HEK293T (cell line): ENCODE data around the gene EFHC2.

ENCODE experiments used
- CTCF ChIA-PET: fragments of 350-600 bp; formaldehyde crosslinking; extraction: SDS; loops from one replicate; lab custom pipeline; 2021; ENCODE audit warnings: antibody characterized with exemption, inconsistent platforms; lab: Yijun Ruan, JAX
- POLR2A ChIA-PET: fragments of 350-600 bp; formaldehyde crosslinking; extraction: SDS; loops from one replicate; lab custom pipeline; 2020; ENCODE audit warnings: antibody characterized with exemption, inconsistent platforms; lab: Yijun Ruan, JAX
- DNase-seq: peaks from one replicate; pipeline ENCODE4 v3.0.0; 2012; ENCODE audit warnings: mixed read lengths; ENCODE audit errors: extremely low spot score
- ARNT ChIP-seq: fragments of 450-650 bp; IDR thresholded peaks from 2 replicates; pipeline ENCODE4 v1.6.1; 2017; ENCODE audit warnings: mild to moderate bottlenecking
- BHLHE40 ChIP-seq: fragments of 450-650 bp; IDR thresholded peaks from 2 replicates; pipeline ENCODE4 v1.6.1; 2016; ENCODE audit warnings: mild to moderate bottlenecking, moderate library complexity, borderline replicate concordance
- CTBP1 ChIP-seq: fragments of 450-650 bp; IDR thresholded peaks from 2 replicates; pipeline ENCODE4 v1.6.1; 2016; ENCODE audit warnings: borderline replicate concordance
- ELF4 ChIP-seq: fragments of 450-650 bp; IDR thresholded peaks from 2 replicates; pipeline ENCODE4 v1.6.1; 2017; ENCODE audit warnings: antibody characterized with exemption
- FOXA1 ChIP-seq: fragments of 450-650 bp; IDR thresholded peaks from 2 replicates; pipeline ENCODE4 v1.6.1; 2016; ENCODE audit warnings: mild to moderate bottlenecking
- FOXK2 ChIP-seq: fragments of 450-650 bp; IDR thresholded peaks from 2 replicates; pipeline ENCODE4 v1.6.1; 2016; ENCODE audit warnings: mild to moderate bottlenecking
- FOXM1 ChIP-seq: fragments of 450-650 bp; IDR thresholded peaks from 2 replicates; pipeline ENCODE4 v1.6.1; 2017; ENCODE audit warnings: mild to moderate bottlenecking, borderline replicate concordance
- HDGF ChIP-seq: fragments of 450-650 bp; IDR thresholded peaks from 2 replicates; pipeline ENCODE4 v1.6.1; 2017; ENCODE audit warnings: antibody characterized with exemption, borderline replicate concordance
- L3MBTL2 ChIP-seq: fragments of 450-650 bp; conservative IDR thresholded peaks from 2 replicates; pipeline ENCODE4 v1.6.1; 2016; ENCODE audit warnings: mild to moderate bottlenecking
- LEF1 ChIP-seq: fragments of 450-650 bp; IDR thresholded peaks from 2 replicates; pipeline ENCODE4 v1.6.1; 2017; ENCODE audit warnings: mild to moderate bottlenecking, borderline replicate concordance
- NFRKB ChIP-seq: fragments of 450-650 bp; IDR thresholded peaks from 2 replicates; pipeline ENCODE4 v1.6.1; 2016; ENCODE audit warnings: mild to moderate bottlenecking, moderate library complexity
- PKNOX1 ChIP-seq: fragments of 450-650 bp; IDR thresholded peaks from 2 replicates; pipeline ENCODE4 v1.6.1; 2016
- SP1 ChIP-seq: fragments of 450-650 bp; IDR thresholded peaks from 2 replicates; pipeline ENCODE4 v1.6.1; 2017
- SUZ12 ChIP-seq: fragments of 450-650 bp; IDR thresholded peaks from 2 replicates; pipeline ENCODE4 v1.6.1; 2016; ENCODE audit warnings: mild to moderate bottlenecking
- TARDBP ChIP-seq: fragments of 450-650 bp; IDR thresholded peaks from 2 replicates; pipeline ENCODE4 v1.6.1; 2016
- ZNF384 ChIP-seq: fragments of 450-650 bp; IDR thresholded peaks from 2 replicates; pipeline ENCODE4 v1.6.1; 2016

EFHC2 gene

GRCh38 chrX:44319550-44319949, 23.9 kb downstream of the EFHC2 start:
- POLR2A ChIA-PET = no interaction called here
- no peak for DNase-seq
- CTCF ChIA-PET = no interaction called here
- no peak for TF ChIP-seq PKNOX1
- no peak for TF ChIP-seq LEF1
- TF ChIP-seq SUZ12 = no peak
- no peak for TF ChIP-seq TARDBP
- no peak for TF ChIP-seq L3MBTL2

DNA sequence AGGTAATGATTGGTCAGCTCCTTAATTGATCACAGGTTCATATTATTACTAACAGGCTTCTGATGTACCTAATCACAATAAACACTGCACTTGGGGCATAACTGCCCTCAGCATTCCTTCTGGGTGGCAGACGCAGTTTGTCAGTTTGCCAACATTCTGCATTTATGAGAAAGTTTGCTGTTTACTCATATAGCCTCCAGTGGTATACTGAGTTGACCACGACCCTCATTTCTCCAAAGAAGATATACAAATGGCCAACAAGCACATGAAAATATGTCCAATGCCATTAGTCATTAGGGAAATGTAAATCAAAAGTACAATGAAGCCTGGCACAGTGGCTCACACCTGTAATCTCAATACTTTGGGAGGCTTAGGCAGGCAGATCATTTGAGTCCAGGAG, 26.3 kb downstream of the EFHC2 start:
- POLR2A ChIA-PET = no interaction called here
- no peak for TF ChIP-seq BHLHE40
- no peak for TF ChIP-seq LEF1
- no peak for TF ChIP-seq TARDBP
- TF ChIP-seq FOXA1 = no peak
- no peak for TF ChIP-seq NFRKB
- TF ChIP-seq L3MBTL2 = no peak
- no peak for TF ChIP-seq FOXM1
- TF ChIP-seq CTBP1 = no peak
- TF ChIP-seq SP1 = no peak
- no peak for TF ChIP-seq FOXK2
- no peak for TF ChIP-seq ZNF384
- TF ChIP-seq SUZ12 = no peak
- TF ChIP-seq HDGF = no peak
- TF ChIP-seq ARNT = no peak
- no peak for TF ChIP-seq PKNOX1
- no peak for TF ChIP-seq ELF4
- CTCF ChIA-PET = no interaction called here
- DNase-seq = no peak

DNA sequence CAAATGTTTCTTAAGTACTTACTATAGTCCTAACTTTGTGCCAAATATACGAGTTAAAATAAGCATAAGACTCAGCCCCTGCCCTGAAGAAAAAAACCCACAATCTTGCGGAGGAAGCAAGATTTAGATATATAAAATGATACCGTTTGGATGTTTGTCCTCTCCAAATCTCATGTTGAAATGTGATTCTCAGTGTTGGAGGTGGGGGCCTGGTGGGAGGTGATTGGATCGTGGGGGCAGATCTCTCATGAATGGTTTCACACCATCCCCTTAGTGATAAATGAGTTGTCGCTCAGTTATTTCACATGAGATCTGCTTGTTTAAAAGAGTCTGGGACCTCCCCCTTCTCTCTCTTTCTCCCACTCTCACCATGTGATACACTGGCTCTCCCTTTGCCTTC, 28.7 kb downstream of the EFHC2 start:
- TF ChIP-seq CTBP1 = no peak
- no peak for TF ChIP-seq TARDBP
- TF ChIP-seq HDGF = no peak
- TF ChIP-seq NFRKB = no peak
- no peak for TF ChIP-seq ZNF384
- TF ChIP-seq SUZ12 = no peak

DNA sequence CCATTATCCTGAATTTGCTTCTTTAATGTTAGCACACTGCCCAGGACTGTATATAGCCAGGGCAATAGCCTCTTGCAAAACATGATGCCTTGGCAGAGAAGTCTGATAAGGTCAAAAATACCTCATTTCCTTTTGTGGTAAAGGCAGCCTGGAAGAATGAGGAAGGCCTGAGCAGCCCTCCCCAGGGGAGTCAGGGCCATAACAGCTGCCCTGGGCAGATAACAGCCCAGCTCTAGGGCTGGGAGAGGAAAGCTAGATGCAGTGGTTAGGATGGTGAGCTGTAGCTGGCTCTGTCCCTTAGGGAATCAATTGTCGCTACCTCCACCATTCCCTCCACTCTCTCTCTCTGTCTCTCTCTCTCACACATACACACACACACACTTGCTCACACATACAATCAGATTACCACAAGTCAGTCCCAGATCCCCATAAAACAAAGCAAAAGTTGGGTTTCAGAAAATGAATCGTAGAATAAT, 29.2 kb downstream of the EFHC2 start:
- CTCF ChIA-PET = no interaction called here
- TF ChIP-seq FOXA1 (no peak), ARNT (no peak), NFRKB (no peak), BHLHE40 (no peak), TARDBP (no peak), L3MBTL2 (no peak), FOXK2 (no peak), CTBP1 (no peak), SP1 (no peak), SUZ12 (no peak), ZNF384 (no peak)
- no peak for DNase-seq
- POLR2A ChIA-PET = no interaction called here

More for the DNA sequence above, 28.7 kb downstream of the EFHC2 start:
- ChIA-PET POLR2A (no interaction called here), CTCF (no interaction called here)
- no peak for DNase-seq

GRCh38 chrX:44312421-44312820, 31.1 kb downstream of the EFHC2 start:
- ChIA-PET CTCF (no interaction called here), POLR2A (no interaction called here)
- no peak for TF ChIP-seq ELF4
- TF ChIP-seq SP1 = no peak
- no peak for TF ChIP-seq CTBP1
- no peak for TF ChIP-seq LEF1
- no peak for TF ChIP-seq HDGF
- TF ChIP-seq BHLHE40 = no peak
- TF ChIP-seq FOXA1 = no peak
- TF ChIP-seq ZNF384 = no peak
- no peak for TF ChIP-seq TARDBP
- no peak for TF ChIP-seq FOXM1
- TF ChIP-seq FOXK2 = no peak
- TF ChIP-seq NFRKB = no peak
- no peak for TF ChIP-seq ARNT
- TF ChIP-seq PKNOX1 = no peak
- TF ChIP-seq L3MBTL2 = no peak
- no peak for TF ChIP-seq SUZ12
- DNase-seq = no peak

GRCh38 chrX:44310227-44310626, 33.2 kb downstream of the EFHC2 start:
- DNase-seq = no peak
- POLR2A ChIA-PET = no interaction called here
- TF ChIP-seq PKNOX1 (no peak), CTBP1 (no peak), FOXA1 (no peak), TARDBP (no peak), SP1 (no peak), FOXK2 (no peak), ZNF384 (no peak), FOXM1 (no peak), BHLHE40 (no peak), ELF4 (no peak), NFRKB (no peak), SUZ12 (no peak), HDGF (no peak), L3MBTL2 (no peak), LEF1 (no peak), ARNT (no peak)
- CTCF ChIA-PET = no interaction called here
